BLaER1 (cell line): ENCODE data around the gene SYT9.

Source experiments
- H3K27ac ChIP-seq: shearing (Covaris generic); formaldehyde crosslinking; 2 replicates; pipeline ENCODE4 v1.8.1; 2022
- H3K27me3 ChIP-seq: shearing (Covaris generic); formaldehyde crosslinking; 2 replicates; pipeline ENCODE4 v1.8.1; 2022
- H3K36me3 ChIP-seq: shearing (Covaris generic); formaldehyde crosslinking; 2 replicates; pipeline ENCODE4 v1.8.1; 2022
- H3K4me1 ChIP-seq: shearing (Covaris generic); formaldehyde crosslinking; 2 replicates; pipeline ENCODE4 v1.8.1; 2022
- H3K4me2 ChIP-seq: shearing (Covaris generic); formaldehyde crosslinking; 2 replicates; pipeline ENCODE4 v1.8.1; 2022
- H3K4me3 ChIP-seq: shearing (Covaris generic); formaldehyde crosslinking; 2 replicates; pipeline ENCODE4 v1.8.1; 2022
- H3K9ac ChIP-seq: shearing (Covaris generic); formaldehyde crosslinking; 2 replicates; pipeline ENCODE4 v1.8.1; 2022
- H3K9me3 ChIP-seq: shearing (Covaris generic); formaldehyde crosslinking; 2 replicates; pipeline ENCODE4 v1.8.1; 2022
- H4K20me1 ChIP-seq: shearing (Covaris generic); formaldehyde crosslinking; 2 replicates; pipeline ENCODE4 v1.8.1; 2022
- Cebpa-rat ChIP-seq: shearing (Covaris generic); IDR thresholded peaks from 2 replicates; pipeline ENCODE4 v1.8.1; 2022

Gene SYT9

GRCh38 chr11:7484645-7485044, 232.9 kb downstream of the SYT9 start:
- TF ChIP-seq Cebpa-rat: no peak

DNA sequence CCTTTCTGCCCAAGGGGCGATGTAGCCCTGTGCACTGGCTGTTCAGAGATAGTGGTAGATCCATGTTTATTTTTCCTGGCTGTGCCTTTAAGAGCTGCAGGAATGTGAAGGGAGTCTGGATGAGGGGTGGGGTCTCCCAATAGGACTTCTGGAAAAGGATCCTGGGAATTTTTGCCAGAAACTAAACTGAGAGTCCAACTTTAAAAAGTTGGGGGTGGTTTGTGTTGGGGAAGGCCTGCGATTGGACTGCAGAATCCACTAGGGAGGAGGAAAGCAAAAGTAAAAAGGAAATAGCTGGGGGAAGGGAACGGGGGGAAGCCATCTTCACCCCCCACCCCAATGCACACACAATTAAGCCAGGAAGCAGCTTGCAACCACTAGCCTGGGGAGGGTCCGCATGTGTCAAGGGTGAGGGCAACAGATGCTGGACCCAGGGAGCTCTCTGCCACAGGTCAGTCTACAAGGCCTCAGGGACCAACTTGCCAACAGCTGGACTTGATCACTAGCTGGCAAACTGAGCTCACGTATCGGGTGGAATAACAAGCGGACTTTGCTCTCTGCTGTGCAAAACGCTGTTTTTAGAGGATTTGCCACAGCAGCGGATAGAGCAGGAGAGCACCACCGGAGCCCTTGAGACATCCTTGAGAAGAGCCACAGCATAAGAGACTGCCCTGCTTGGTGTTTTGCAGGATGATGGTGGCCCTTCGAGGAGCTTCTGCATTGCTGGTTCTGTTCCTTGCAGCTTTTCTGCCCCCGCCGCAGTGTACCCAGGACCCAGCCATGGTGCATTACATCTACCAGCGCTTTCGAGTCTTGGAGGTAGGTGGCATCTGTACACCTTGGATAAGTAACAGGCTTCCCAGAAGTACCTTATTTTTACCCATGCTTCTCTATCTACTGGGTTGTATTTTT, 233.7 kb downstream of the SYT9 start, which contains the start of gene OLFML1:
TSS of gene OLFML1 (plus strand) at position 321 of the 912 bp plus-strand sequence. CDS start at position 691, 370 bp downstream.
- Histone ChIP-seq H3K27ac (no peak within 1 kb of the TSS), H4K20me1 (no peaks in the 10 kb centered on the region), H3K4me1 (peaks cover 7% of the 10 kb centered on the region; the same call in 1 of the 2 replicates), H3K4me3 (no peak within 1 kb of the TSS), H3K4me2 (no peak within 1 kb of the TSS), H3K9ac (no peak within 1 kb of the TSS), H3K9me3 (no peaks in the 10 kb centered on the region), H3K36me3 (no peaks in the 10 kb centered on the region), H3K27me3 (no peaks in the 10 kb centered on the region)
- no peak for TF ChIP-seq Cebpa-rat

More at GRCh38 chr11:7484645-7485044, 232.9 kb downstream of the SYT9 start:
- H3K27ac ChIP-seq: no peak overlapping the region
- H4K20me1 ChIP-seq: no peaks in the 10 kb centered on the region
- H3K4me2 ChIP-seq: no peak overlapping the region
- no peaks in the 10 kb centered on the region for H3K36me3 ChIP-seq
- no peaks in the 10 kb centered on the region for H3K9me3 ChIP-seq
- H3K27me3 ChIP-seq: no peaks in the 10 kb centered on the region
- H3K4me3 ChIP-seq: no peak overlapping the region
- H3K4me1 ChIP-seq: peaks cover 7% of the 10 kb centered on the region; the same call in 1 of the 2 replicates
- no peak overlapping the region for H3K9ac ChIP-seq

DNA sequence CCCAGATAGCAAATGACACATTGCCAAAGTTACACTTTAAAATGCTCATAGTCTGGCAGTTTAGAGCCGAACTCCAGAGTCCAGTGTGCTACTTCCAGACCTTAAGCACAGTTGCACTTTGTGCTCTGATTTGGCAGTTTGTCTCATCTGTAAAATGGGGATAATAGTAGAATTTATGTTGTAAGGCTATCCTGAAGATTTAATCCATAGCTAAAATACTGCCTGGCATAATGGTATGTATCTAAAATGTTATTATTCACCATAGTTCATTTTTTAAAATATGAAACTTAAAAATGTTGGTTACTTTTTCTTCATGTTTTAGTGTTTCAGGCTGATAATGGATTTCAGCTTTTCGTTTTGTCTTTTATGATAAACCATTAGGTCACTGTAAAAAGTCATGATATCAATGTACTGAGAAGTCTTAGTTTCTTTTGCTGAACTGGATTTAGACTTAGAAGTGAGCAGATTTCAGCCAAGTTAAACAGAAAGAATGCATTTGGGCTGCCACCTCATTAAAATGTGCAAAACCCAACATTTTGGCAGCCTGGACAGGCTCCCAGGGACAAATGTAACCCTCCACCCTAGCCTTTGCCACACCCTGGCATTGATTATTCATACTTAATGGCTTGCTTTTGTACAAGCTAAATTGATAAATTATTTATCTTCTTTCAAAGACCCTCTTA, 234.5 kb downstream of the SYT9 start:
- Histone ChIP-seq H3K27ac (no peak overlapping the region), H3K4me3 (no peak overlapping the region), H3K9me3 (no peaks in the 10 kb centered on the region), H3K36me3 (no peaks in the 10 kb centered on the region), H4K20me1 (no peaks in the 10 kb centered on the region), H3K4me1 (peaks cover 7% of the 10 kb centered on the region; the same call in 1 of the 2 replicates), H3K27me3 (no peaks in the 10 kb centered on the region), H3K4me2 (no peak overlapping the region), H3K9ac (no peak overlapping the region)
- TF ChIP-seq Cebpa-rat: no peak

- Histone ChIP-seq H3K9ac (no peak overlapping the region), H3K4me2 (no peak overlapping the region), H3K27ac (no peak overlapping the region), H3K4me1 (peaks cover 7% of the 10 kb centered on the region; the same call in 1 of the 2 replicates), H4K20me1 (no peaks in the 10 kb centered on the region), H3K9me3 (no peaks in the 10 kb centered on the region), H3K4me3 (no peak overlapping the region), H3K36me3 (no peaks in the 10 kb centered on the region), H3K27me3 (no peaks in the 10 kb centered on the region)
- TF ChIP-seq Cebpa-rat: no peak
Measured at GRCh38 chr11:7486781-7487140, 235.1 kb downstream of the SYT9 start.

DNA sequence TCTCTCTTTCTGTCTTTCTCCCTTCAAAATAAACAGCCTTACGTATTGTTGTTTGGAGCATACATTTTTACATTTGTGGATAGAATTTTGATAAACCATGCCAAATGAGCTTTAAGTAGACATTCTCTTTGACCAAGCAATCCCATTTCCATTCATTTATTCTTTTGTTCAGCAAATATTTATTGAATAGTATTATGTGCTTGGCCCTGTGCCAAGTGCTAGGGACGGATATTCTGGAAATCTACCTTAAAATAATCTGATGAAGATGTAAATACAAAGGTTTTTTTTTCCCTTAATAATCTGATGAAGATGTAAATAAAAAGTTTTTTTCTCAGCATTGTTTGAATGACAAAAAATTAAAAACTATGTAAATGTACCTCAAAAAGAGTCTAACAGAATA, 235.7 kb downstream of the SYT9 start:
- H3K9ac ChIP-seq: no peak overlapping the region
- H3K4me2 ChIP-seq: no peak overlapping the region
- H3K27me3 ChIP-seq: no peaks in the 10 kb centered on the region
- H3K4me3 ChIP-seq: no peak overlapping the region
- no peaks in the 10 kb centered on the region for H4K20me1 ChIP-seq
- H3K36me3 ChIP-seq: no peaks in the 10 kb centered on the region
- no peak overlapping the region for H3K27ac ChIP-seq
- H3K9me3 ChIP-seq: no peaks in the 10 kb centered on the region
- no peak for TF ChIP-seq Cebpa-rat
- peaks cover 7% of the 10 kb centered on the region; the same call in 1 of the 2 replicates for H3K4me1 ChIP-seq

DNA sequence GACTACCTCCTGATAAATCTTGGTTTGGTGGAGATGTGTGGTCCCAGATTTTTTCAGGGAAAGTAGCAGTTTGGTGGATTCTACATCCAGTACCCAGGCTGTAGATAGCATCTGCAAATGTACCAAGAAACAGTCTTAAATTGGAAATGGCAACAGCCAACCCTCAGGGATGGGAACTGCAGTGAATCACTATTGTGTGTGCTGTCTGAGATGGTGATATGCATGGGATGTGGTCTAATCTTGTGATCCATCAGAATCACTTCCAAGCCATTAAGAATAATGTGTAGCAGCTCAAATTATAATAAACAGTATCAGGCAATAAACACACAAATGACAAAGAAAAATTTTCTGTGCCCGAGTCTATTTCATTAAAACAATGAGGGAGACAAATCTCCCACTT, 237.0 kb downstream of the SYT9 start:
- no peaks in the 10 kb centered on the region for H3K36me3 ChIP-seq
- H3K9me3 ChIP-seq: no peaks in the 10 kb centered on the region
- no peaks in the 10 kb centered on the region for H4K20me1 ChIP-seq
- H3K4me3 ChIP-seq: no peak overlapping the region
- no peak overlapping the region for H3K27ac ChIP-seq
- no peak for TF ChIP-seq Cebpa-rat
- H3K4me2 ChIP-seq: no peak overlapping the region
- no peak overlapping the region for H3K9ac ChIP-seq
- no peaks in the 10 kb centered on the region for H3K27me3 ChIP-seq
- peaks cover 7% of the 10 kb centered on the region; the same call in 1 of the 2 replicates for H3K4me1 ChIP-seq

DNA sequence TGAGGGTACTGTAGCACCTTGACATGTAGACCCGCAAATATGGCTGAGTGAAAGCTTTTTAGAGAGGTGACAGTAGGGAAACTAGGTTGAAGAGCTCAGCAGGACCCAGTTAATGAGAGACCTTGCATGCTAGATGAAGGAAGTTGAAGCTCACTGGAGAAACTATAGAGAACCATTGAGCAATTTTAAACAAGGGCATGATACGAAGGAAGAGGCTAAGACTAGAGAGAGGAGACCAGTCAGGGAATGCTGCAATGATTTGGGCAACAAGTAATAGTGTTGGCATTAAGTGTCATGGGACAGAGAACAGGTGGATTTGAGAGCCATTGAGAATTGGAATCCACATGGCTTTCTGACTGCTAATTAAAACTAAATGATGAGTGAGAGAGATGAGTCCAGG, 237.7 kb downstream of the SYT9 start:
- Histone ChIP-seq H3K4me1 (peaks cover 7% of the 10 kb centered on the region; the same call in 1 of the 2 replicates), H3K9ac (no peak overlapping the region), H3K9me3 (no peaks in the 10 kb centered on the region), H3K4me3 (no peak overlapping the region), H3K27me3 (no peaks in the 10 kb centered on the region), H3K4me2 (no peak overlapping the region), H4K20me1 (no peaks in the 10 kb centered on the region), H3K36me3 (no peaks in the 10 kb centered on the region), H3K27ac (no peak overlapping the region)
- no peak for TF ChIP-seq Cebpa-rat

DNA sequence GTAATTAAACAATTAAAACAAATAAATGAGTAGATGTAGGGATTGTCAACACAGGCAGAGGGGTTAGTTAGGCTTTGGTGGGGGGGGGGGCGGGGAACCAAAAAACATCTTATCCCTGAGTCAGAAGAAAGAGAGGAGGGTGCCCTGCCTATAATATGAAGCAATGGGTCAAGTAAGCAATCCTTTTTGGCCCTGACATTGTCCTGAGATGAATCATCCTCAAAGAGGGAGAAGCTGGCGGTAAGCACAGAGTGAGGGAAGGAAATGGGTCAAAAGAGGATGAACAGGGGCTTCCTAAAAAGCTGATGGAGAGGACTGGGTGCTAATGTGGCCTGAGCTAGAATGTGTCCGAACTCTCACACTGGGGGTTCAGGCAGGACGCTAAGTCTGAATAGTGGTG, 238.3 kb downstream of the SYT9 start:
- no peak for TF ChIP-seq Cebpa-rat
- H3K4me1 ChIP-seq: peaks cover 6% of the 10 kb centered on the region; the same call in 1 of the 2 replicates
- no peak overlapping the region for H3K9ac ChIP-seq

GRCh38 chr11:7490535-7490934, 238.8 kb downstream of the SYT9 start:
- Histone ChIP-seq H3K36me3 (no peaks in the 10 kb centered on the region), H3K27me3 (no peaks in the 10 kb centered on the region), H3K27ac (no peak overlapping the region), H3K9ac (no peak overlapping the region), H3K4me3 (no peak overlapping the region), H4K20me1 (no peaks in the 10 kb centered on the region), H3K4me1 (peaks cover 1% of the 10 kb centered on the region; the same call in 1 of the 2 replicates), H3K4me2 (no peak overlapping the region), H3K9me3 (no peaks in the 10 kb centered on the region)
- no peak for TF ChIP-seq Cebpa-rat

More for the DNA sequence above, 238.3 kb downstream of the SYT9 start:
- Histone ChIP-seq H3K36me3 (no peaks in the 10 kb centered on the region), H3K4me2 (no peak overlapping the region), H4K20me1 (no peaks in the 10 kb centered on the region), H3K27me3 (no peaks in the 10 kb centered on the region), H3K27ac (no peak overlapping the region), H3K9me3 (no peaks in the 10 kb centered on the region), H3K4me3 (no peak overlapping the region)

DNA sequence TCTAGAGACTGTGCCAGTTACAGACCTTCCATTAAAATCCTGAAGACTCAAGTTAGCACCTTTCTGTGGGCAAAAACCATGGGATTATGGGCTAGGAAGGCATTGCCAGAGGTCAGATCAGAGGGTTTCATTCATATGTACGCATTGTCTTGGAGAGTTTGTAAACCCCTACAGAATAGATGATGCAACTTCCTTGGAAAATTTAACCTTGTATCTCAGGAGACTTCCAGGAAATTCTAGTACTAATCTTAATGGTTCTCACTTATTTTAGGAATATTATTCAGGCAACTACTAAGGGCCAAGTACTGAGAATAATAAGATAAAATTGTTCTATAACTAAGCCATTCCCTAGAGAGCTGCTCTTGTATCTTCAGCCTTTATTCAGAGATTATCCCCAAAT, 240.5 kb downstream of the SYT9 start:
- Histone ChIP-seq H3K4me2 (no peak overlapping the region), H3K27me3 (no peaks in the 10 kb centered on the region), H4K20me1 (no peaks in the 10 kb centered on the region), H3K36me3 (no peaks in the 10 kb centered on the region), H3K4me3 (no peak overlapping the region), H3K9me3 (no peaks in the 10 kb centered on the region), H3K4me1 (peaks cover 10% of the 10 kb centered on the region; the same call in 1 of the 2 replicates), H3K9ac (no peak overlapping the region), H3K27ac (no peak overlapping the region)
- TF ChIP-seq Cebpa-rat: no peak
